Measurements from ENCODE around the gene EDN1. TPM values are rescaled to one million over a fixed set of nuclear protein-coding genes. Genes with fewer than 3 reads are reported as not detected.

The EDN1 gene
- total and polyA plus RNA-seq, 9 of the 15 experiments (the other 6 are each of a cell fraction or from before 2014, with no cell fraction given): 0.03 to 0.06 TPM; not detected in 7

- no peak for TF ChIP-seq MTA1 (IDR thresholded peaks at IDR 0.05; ENCODE audit: borderline replicate concordance)
These were observed 18.6 kb upstream of the EDN1 start (continued) for GRCh38 chr6:12271594-12271993.

GRCh38 chr6:12271997-12272396 is 18.2 kb upstream of the EDN1 start:
- no peak for ATAC-seq
- no peak overlapping the region for H3K4me2 ChIP-seq (ENCODE audit: insufficient read depth, low read length)
- no peak overlapping the region for H3K9ac ChIP-seq (ENCODE audit: insufficient read depth in 1 of 2, low read depth in 2 of 2, low read length in 2 of 2)
- no peak for DNase-seq (ENCODE audit: extremely low read depth in 1 of 4, low spot score in 3 of 4)
- no peaks in the 10 kb centered on the region for H3K9me1 ChIP-seq (ENCODE audit: control insufficient read depth, insufficient read depth, low read length)
- TF ChIP-seq FOSL1 (tag; conservative IDR thresholded peaks at IDR 0.05) (0 out of 2 replicates have a peak, but pooled peaks have one; percentile 19), CBFB (CRISPR knock-in tag; IDR thresholded peaks at IDR 0.05) (no peak)
- no peaks in the 10 kb centered on the region for H3K79me2 ChIP-seq (ENCODE audit: control insufficient read depth, insufficient read depth, low read length)
- H2AFZ ChIP-seq (ENCODE audit: low read depth, low read length): no peak overlapping the region
- no peak for FAIRE-seq
- H4K20me1 ChIP-seq (replicated peaks; ENCODE audit: control insufficient read depth, insufficient read depth, low read length): no peaks in the 10 kb centered on the region
- 5% methylated on average over 1 of the region's 1 CpG for WGBS (ENCODE audit: insufficient coverage, low coverage, missing lambda C conversion rate)
- H3K27ac ChIP-seq (ENCODE audit: extremely low read depth, low read depth, low read length): no peak overlapping the region
- H3K27me3 ChIP-seq (ENCODE audit: control insufficient read depth in 2 of 2, insufficient read depth in 2 of 2, low read length in 2 of 2): no peaks in the 10 kb centered on the region; a peak in 1 of 5 replicates
- no peaks in the 10 kb centered on the region for H3K9me3 ChIP-seq (replicated peaks; ENCODE audit: control insufficient read depth, insufficient read depth, low read depth, low read length)
- H3K4me3 ChIP-seq: no peak overlapping the region
- CTCF ChIA-PET (ENCODE audit: low intra/inter-chr PET ratio): no interaction called here
- POLR2A ChIA-PET: interaction anchor here (0.6 kb wide), 1 partner anchor 176 kb away, joined by 5 read pairs; no protein-coding TSS in a partner anchor
- no peaks in the 10 kb centered on the region for H3K4me1 ChIP-seq (replicated peaks in 1 of 2; ENCODE audit: control insufficient read depth in 2 of 2, insufficient read depth in 2 of 2, low read length in 2 of 2)
- H3K36me3 ChIP-seq (ENCODE audit: control insufficient read depth, insufficient read depth, low read length): no peaks in the 10 kb centered on the region
- intact Hi-C loops (cut with micrococcal nuclease) (no loop called here), in situ Hi-C loops (cut with MboI) (no loop called here)
- BruUV-seq (replicated peaks): no TSS peak

- intact Hi-C loops (cut with micrococcal nuclease): no loop called here
- FAIRE-seq: peak; percentile 72
- peaks cover 2 to 4% of the 10 kb centered on the region in 2 experiments; a peak in 2 of 5 replicates for H3K27me3 ChIP-seq (ENCODE audit: control insufficient read depth in 2 of 2, insufficient read depth in 2 of 2, low read length in 2 of 2)
- no peaks in the 10 kb centered on the region for H3K9me1 ChIP-seq (ENCODE audit: control insufficient read depth, insufficient read depth, low read length)
- H3K27ac ChIP-seq (ENCODE audit: extremely low read depth, low read depth, low read length): no peak overlapping the region
- ChIA-PET CTCF (ENCODE audit: low intra/inter-chr PET ratio) (interaction anchor here (0.7 kb wide), 1 partner anchor 1457 kb away, joined by 3 read pairs; no protein-coding TSS in a partner anchor), POLR2A (interaction anchor here (0.6 kb wide), 1 partner anchor 11 kb away, joined by 3 read pairs; no protein-coding TSS in a partner anchor)
- peak in 2 of 4 experiments; percentile 28 to 44 for DNase-seq (ENCODE audit: extremely low read depth in 1 of 4, low spot score in 3 of 4)
- no peak overlapping the region for H3K9ac ChIP-seq (ENCODE audit: insufficient read depth in 1 of 2, low read depth in 2 of 2, low read length in 2 of 2)
- H3K4me3 ChIP-seq: no peak overlapping the region
- no peak overlapping the region for H2AFZ ChIP-seq (ENCODE audit: low read depth, low read length)
- WGBS (ENCODE audit: insufficient coverage, low coverage, missing lambda C conversion rate): 0% methylated on average over 2 of the region's 2 CpGs
- no peaks in the 10 kb centered on the region for H3K79me2 ChIP-seq (ENCODE audit: control insufficient read depth, insufficient read depth, low read length)
- BruUV-seq (replicated peaks): no TSS peak
- H3K4me2 ChIP-seq (ENCODE audit: insufficient read depth, low read length): no peak overlapping the region
- H3K9me3 ChIP-seq (replicated peaks; ENCODE audit: control insufficient read depth, insufficient read depth, low read depth, low read length): no peaks in the 10 kb centered on the region
- peak; percentile 78 for ATAC-seq
- H3K36me3 ChIP-seq (ENCODE audit: control insufficient read depth, insufficient read depth, low read length): no peaks in the 10 kb centered on the region
- in situ Hi-C loops (cut with MboI): no loop called here
- no peaks in the 10 kb centered on the region for H4K20me1 ChIP-seq (replicated peaks; ENCODE audit: control insufficient read depth, insufficient read depth, low read length)
- H3K4me1 ChIP-seq (replicated peaks in 1 of 2; ENCODE audit: control insufficient read depth in 2 of 2, insufficient read depth in 2 of 2, low read length in 2 of 2): no peaks in the 10 kb centered on the region
- TF ChIP-seq NFE2 (IDR thresholded peaks at IDR 0.05; ENCODE audit: low read depth) (peak; percentile 46), SMAD1 (IDR thresholded peaks at IDR 0.05; ENCODE audit: low read depth, low read length, partially characterized antibody) (no peak), FOSL1 (tag; conservative IDR thresholded peaks at IDR 0.05) (peak; percentile 70), CTCF (IDR thresholded peaks at IDR 0.05 in 2 of 3, conservative IDR thresholded peaks at IDR 0.05 in 1 of 3; ENCODE audit: insufficient read depth in 2 of 3, low read depth in 1 of 3, low read length in 3 of 3) (0 out of 6 replicates have a peak, but pooled peaks of 2 of the 3 experiments have one; percentile 8 to 22), JUND (IDR thresholded peaks at IDR 0.05; ENCODE audit: borderline replicate concordance, low read depth, low read length) (peak; percentile 73; the same call in 1 of the 2 replicates), JUND (tag; IDR thresholded peaks at IDR 0.05; ENCODE audit: borderline replicate concordance, low read depth, low read length) (peak; percentile 82; the same call in 2 of the 3 replicates), PURB (CRISPR knock-in tag; IDR thresholded peaks at IDR 0.05; ENCODE audit: low read depth) (no peak)
These were observed 15.1 kb upstream of the EDN1 start for GRCh38 chr6:12275107-12275506.
